Stimulated activated effector memory CD8-positive, alpha-beta T cell treated with anti-CD3 and anti-CD28 coated beads, Interleukin-12 subunit alpha, Interleukin-12 subunit beta, amount 100 ng/mL, for 72 hours (primary cell): ENCODE data around the gene IBSP.

Experiments used
- ATAC-seq: fragments of 150-1000 bp; cut with Tn5 transposase; 2 replicates; pipeline ENCODE4 v1.10.0; 2021
- DNase-seq, 2 donors: peaks; one replicate each; pipeline ENCODE4 v3.0.0; 2021 to 2022; ENCODE audit warnings: low spot score in 2 of 2
- H3K27ac Mint-ChIP-seq: one replicate; pipeline ENCODE4 v1.8.0; 2022; ENCODE audit warnings: mild to moderate bottlenecking, mixed read lengths
- H3K36me3 Mint-ChIP-seq: one replicate; pipeline ENCODE4 v1.8.0; 2022; ENCODE audit warnings: mild to moderate bottlenecking, mixed read lengths
- H3K4me1 Mint-ChIP-seq: one replicate; pipeline ENCODE4 v1.8.0; 2022; ENCODE audit warnings: mixed read lengths
- H3K4me3 Mint-ChIP-seq: one replicate; pipeline ENCODE4 v1.8.0; 2022; ENCODE audit warnings: mild to moderate bottlenecking, mixed read lengths
- H3K9me3 Mint-ChIP-seq: one replicate; pipeline ENCODE4 v1.8.0; 2022; ENCODE audit warnings: mixed read lengths

Gene IBSP

GRCh38 chr4:87823200-87823599 lies 23.8 kb downstream of the IBSP start:
- peaks cover 5% of the 10 kb centered on the region for H3K36me3 Mint-ChIP-seq
- DNase-seq (no peak), ATAC-seq (no peak)
- H3K9me3 Mint-ChIP-seq: no peaks in the 10 kb centered on the region
- H3K4me3 Mint-ChIP-seq: no peak overlapping the region
- H3K4me1 Mint-ChIP-seq: no peaks in the 10 kb centered on the region
- no peak overlapping the region for H3K27ac Mint-ChIP-seq

GRCh38 chr4:87823724-87824123 lies 24.4 kb downstream of the IBSP start:
- H3K4me1 Mint-ChIP-seq: no peaks in the 10 kb centered on the region
- H3K9me3 Mint-ChIP-seq: no peaks in the 10 kb centered on the region
- H3K27ac Mint-ChIP-seq: no peak overlapping the region
- DNase-seq (no peak), ATAC-seq (no peak)
- H3K36me3 Mint-ChIP-seq: peaks cover 5% of the 10 kb centered on the region
- H3K4me3 Mint-ChIP-seq: no peak overlapping the region

GRCh38 chr4:87824352-87824751 lies 25.0 kb downstream of the IBSP start:
- DNase-seq (no peak), ATAC-seq (no peak)
- Mint-ChIP-seq H3K4me3 (no peak overlapping the region), H3K9me3 (no peaks in the 10 kb centered on the region), H3K27ac (no peak overlapping the region), H3K36me3 (peaks cover 5% of the 10 kb centered on the region), H3K4me1 (no peaks in the 10 kb centered on the region)

GRCh38 chr4:87832669-87833068 lies 33.3 kb downstream of the IBSP start, which contains the start of gene MEPE:
Gene MEPE (plus strand): TSS chr4:87832969. CDS start chr4:87834715, 1,746 bp downstream.
- Mint-ChIP-seq H3K36me3 (no peaks in the 10 kb centered on the region), H3K9me3 (no peaks in the 10 kb centered on the region), H3K4me1 (no peaks in the 10 kb centered on the region), H3K4me3 (no peak within 1 kb of the TSS), H3K27ac (no peak within 1 kb of the TSS)
- ATAC-seq (no peak), DNase-seq (no peak)

GRCh38 chr4:87834401-87834800 lies 35.0 kb downstream of the IBSP start:
- H3K36me3 Mint-ChIP-seq: no peaks in the 10 kb centered on the region
- H3K4me1 Mint-ChIP-seq: no peaks in the 10 kb centered on the region
- DNase-seq (no peak), ATAC-seq (no peak)
- no peak overlapping the region for H3K27ac Mint-ChIP-seq
- H3K4me3 Mint-ChIP-seq: no peak overlapping the region
- H3K9me3 Mint-ChIP-seq: no peaks in the 10 kb centered on the region

- no peaks in the 10 kb centered on the region for H3K36me3 Mint-ChIP-seq
- H3K27ac Mint-ChIP-seq: no peak overlapping the region
- no peak overlapping the region for H3K4me3 Mint-ChIP-seq
- no peaks in the 10 kb centered on the region for H3K4me1 Mint-ChIP-seq
- no peaks in the 10 kb centered on the region for H3K9me3 Mint-ChIP-seq
- no peak for ATAC-seq
- no peak for DNase-seq
Measured at GRCh38 chr4:87835197-87835596, 35.8 kb downstream of the IBSP start.

GRCh38 chr4:87835743-87836142 lies 36.4 kb downstream of the IBSP start:
- no peak for ATAC-seq
- no peaks in the 10 kb centered on the region for H3K36me3 Mint-ChIP-seq

GRCh38 chr4:87838205-87838604 lies 38.9 kb downstream of the IBSP start:
- no peak overlapping the region for H3K4me3 Mint-ChIP-seq
- ATAC-seq: no peak
- H3K36me3 Mint-ChIP-seq: no peaks in the 10 kb centered on the region
- no peaks in the 10 kb centered on the region for H3K9me3 Mint-ChIP-seq
- H3K4me1 Mint-ChIP-seq: no peaks in the 10 kb centered on the region
- no peak overlapping the region for H3K27ac Mint-ChIP-seq
- no peak for DNase-seq

More at GRCh38 chr4:87835743-87836142, 36.4 kb downstream of the IBSP start:
- DNase-seq: no peak
- Mint-ChIP-seq H3K9me3 (no peaks in the 10 kb centered on the region), H3K4me3 (no peak overlapping the region), H3K27ac (no peak overlapping the region), H3K4me1 (no peaks in the 10 kb centered on the region)

GRCh38 chr4:87838890-87839591 lies 39.7 kb downstream of the IBSP start:
- Mint-ChIP-seq H3K36me3 (no peaks in the 10 kb centered on the region), H3K4me1 (no peaks in the 10 kb centered on the region), H3K9me3 (no peaks in the 10 kb centered on the region), H3K27ac (no peak overlapping the region), H3K4me3 (no peak overlapping the region)
- DNase-seq (no peak), ATAC-seq (peak; percentile 39)

- ATAC-seq (no peak), DNase-seq (no peak)
- no peak overlapping the region for H3K4me3 Mint-ChIP-seq
- no peaks in the 10 kb centered on the region for H3K36me3 Mint-ChIP-seq
- no peaks in the 10 kb centered on the region for H3K4me1 Mint-ChIP-seq
- H3K27ac Mint-ChIP-seq: no peak overlapping the region
- no peaks in the 10 kb centered on the region for H3K9me3 Mint-ChIP-seq
Measured at GRCh38 chr4:87839592-87839946, 40.2 kb downstream of the IBSP start.

- DNase-seq (no peak), ATAC-seq (no peak)
- Mint-ChIP-seq H3K4me3 (no peak overlapping the region), H3K36me3 (no peaks in the 10 kb centered on the region), H3K27ac (no peak overlapping the region), H3K4me1 (no peaks in the 10 kb centered on the region), H3K9me3 (no peaks in the 10 kb centered on the region)
Measured at GRCh38 chr4:87840149-87840548, 40.8 kb downstream of the IBSP start.

- H3K36me3 Mint-ChIP-seq: no peaks in the 10 kb centered on the region
Measured at GRCh38 chr4:87843936-87844335, 44.6 kb downstream of the IBSP start.

GRCh38 chr4:87844452-87844851 lies 45.1 kb downstream of the IBSP start:
- Mint-ChIP-seq H3K27ac (no peak overlapping the region), H3K9me3 (no peaks in the 10 kb centered on the region), H3K4me1 (peaks cover 5% of the 10 kb centered on the region), H3K4me3 (no peak overlapping the region), H3K36me3 (no peaks in the 10 kb centered on the region)
- ATAC-seq (no peak), DNase-seq (no peak)

More at GRCh38 chr4:87843936-87844335, 44.6 kb downstream of the IBSP start:
- Mint-ChIP-seq H3K27ac (no peak overlapping the region), H3K9me3 (no peaks in the 10 kb centered on the region), H3K4me3 (no peak overlapping the region), H3K4me1 (peaks cover under 1% of the 10 kb centered on the region)
- DNase-seq: no peak
- peak; percentile 26 for ATAC-seq

GRCh38 chr4:87846226-87846625 lies 46.9 kb downstream of the IBSP start:
- Mint-ChIP-seq H3K9me3 (no peaks in the 10 kb centered on the region), H3K4me1 (peaks cover 5% of the 10 kb centered on the region), H3K4me3 (no peak overlapping the region), H3K36me3 (no peaks in the 10 kb centered on the region), H3K27ac (no peak overlapping the region)
- DNase-seq: no peak
- ATAC-seq: peak; percentile 20

- Mint-ChIP-seq H3K9me3 (no peaks in the 10 kb centered on the region), H3K4me1 (peaks cover 5% of the 10 kb centered on the region), H3K27ac (no peak overlapping the region), H3K36me3 (no peaks in the 10 kb centered on the region), H3K4me3 (peak overlapping the region; percentile 7)
- peak in 1 of 2 donors; percentile 54 for DNase-seq
- peak; percentile 85 for ATAC-seq
Measured at GRCh38 chr4:87848622-87849351, 49.4 kb downstream of the IBSP start.

- Mint-ChIP-seq H3K36me3 (no peaks in the 10 kb centered on the region), H3K4me3 (no peak overlapping the region), H3K9me3 (no peaks in the 10 kb centered on the region), H3K27ac (no peak overlapping the region), H3K4me1 (peaks cover 5% of the 10 kb centered on the region)
- no peak for DNase-seq
- ATAC-seq: no peak
Measured at GRCh38 chr4:87849612-87850011, 50.3 kb downstream of the IBSP start.
